GM12873 (cell line): ENCODE measurements around the gene LARGE1.

Source experiments
- CTCF ChIP-seq: IDR thresholded peaks from 2 replicates; pipeline ENCODE4 v1.5.1; 2012; ENCODE audit warnings: low read depth, mild to moderate bottlenecking, moderate library complexity, low read length, control low read depth; ENCODE audit not compliant: insufficient read depth; ENCODE audit errors: missing control alignments

LARGE1 gene

GRCh38 chr22:33380789-33381530, 539.3 kb downstream of the LARGE1 start:
- no peak for TF ChIP-seq CTCF

GRCh38 chr22:33379836-33380235, 540.4 kb downstream of the LARGE1 start:
- TF ChIP-seq CTCF = no peak

GRCh38 chr22:33372875-33373274, 547.4 kb downstream of the LARGE1 start:
- no peak for TF ChIP-seq CTCF

DNA sequence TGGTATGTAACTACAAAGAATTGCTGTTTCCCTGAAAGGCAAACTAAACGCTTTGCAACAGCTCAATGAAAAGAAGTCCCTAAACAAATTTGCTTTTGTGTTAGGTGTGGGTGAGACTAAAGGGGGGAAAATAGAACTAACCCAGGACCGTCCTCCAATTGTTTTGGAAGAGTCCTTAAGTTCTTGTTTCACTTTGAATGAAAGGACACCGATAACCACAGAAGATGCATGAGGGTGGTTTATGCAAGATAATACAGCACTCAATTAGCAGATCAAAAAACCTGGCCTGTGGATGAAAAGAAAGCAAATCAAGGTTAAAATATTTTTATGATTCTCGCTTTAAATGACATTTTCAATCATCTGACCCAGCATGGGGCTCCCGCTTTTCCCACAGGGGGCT, 557.6 kb downstream of the LARGE1 start:
- TF ChIP-seq CTCF = no peak

DNA sequence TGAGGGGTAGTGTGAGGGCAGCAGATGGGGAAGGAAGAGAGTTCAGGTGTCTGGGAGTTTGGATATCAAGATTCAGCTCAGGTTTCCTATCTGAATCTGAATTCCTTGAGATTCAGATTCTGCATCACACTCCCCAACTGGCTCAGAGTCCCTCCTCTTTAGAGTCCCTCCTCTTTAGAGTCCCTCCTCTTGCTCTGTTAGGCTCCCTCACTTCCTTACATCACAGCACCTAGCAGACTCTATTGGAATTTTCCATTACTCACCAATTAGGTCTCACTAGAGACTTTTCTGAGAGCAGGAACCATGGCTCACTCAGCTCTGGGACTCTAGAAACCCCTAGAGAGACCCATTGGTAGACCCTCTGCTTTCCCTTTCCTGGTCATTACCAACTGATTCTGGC, 558.7 kb downstream of the LARGE1 start:
- no peak for TF ChIP-seq CTCF

DNA sequence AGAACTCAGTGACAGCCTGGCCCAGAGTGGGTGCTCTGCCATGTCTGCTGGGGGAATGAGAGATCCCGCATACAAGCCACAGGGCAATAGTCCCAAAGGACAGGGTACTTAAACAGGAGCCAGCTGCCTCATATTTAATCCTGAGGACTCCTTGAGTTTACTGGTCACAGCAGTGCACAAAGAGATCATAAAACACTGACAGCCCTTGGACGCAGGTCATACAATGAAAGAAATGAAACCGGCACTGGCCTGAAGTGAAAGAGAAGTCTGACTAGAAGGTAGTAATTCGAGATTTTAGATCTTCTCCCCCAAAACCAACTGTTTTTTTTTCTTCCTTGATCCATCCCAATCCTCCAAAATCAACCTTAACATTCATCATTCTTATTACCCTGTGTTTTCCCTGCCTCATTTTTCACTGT, 562.3 kb downstream of the LARGE1 start:
- no peak for TF ChIP-seq CTCF

DNA sequence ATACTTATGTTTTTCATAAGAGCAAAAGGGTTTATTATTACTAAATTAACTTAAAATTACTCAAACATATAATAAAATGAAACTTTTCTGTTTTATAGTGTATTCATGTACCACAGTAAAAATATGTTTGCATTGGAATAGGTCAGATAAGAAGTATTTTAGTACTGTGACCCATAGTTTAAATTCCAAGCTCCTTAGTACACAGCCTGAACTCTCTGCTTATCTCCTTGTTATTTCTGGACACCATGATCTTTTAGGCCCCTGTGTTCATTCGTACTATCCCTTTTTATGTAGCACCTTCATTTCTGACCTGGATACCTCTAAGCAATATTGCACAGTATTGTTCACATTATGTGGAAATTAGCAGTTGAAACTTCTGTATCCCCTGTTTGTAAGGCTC, 565.3 kb downstream of the LARGE1 start:
- TF ChIP-seq CTCF = no peak
